Measurements from ENCODE around the gene IKZF2. TPM values are rescaled to one million over a fixed set of nuclear protein-coding genes. Genes with fewer than 3 reads are reported as not detected.

Gene IKZF2
- total and polyA plus RNA-seq, 3 donors from 2014 or later: 3.0 to 11.4 (median 9.1) TPM

- Histone ChIP-seq H3K4me3 (no peak overlapping the region), H3K36me3 (ENCODE audit: low read depth, missing control alignments) (no peaks in the 10 kb centered on the region), H3K27me3 (no peaks in the 10 kb centered on the region), H3K4me1 (no peaks in the 10 kb centered on the region), H3K9me3 (no peaks in the 10 kb centered on the region), H3K27ac (no peak overlapping the region)
- no peak for DNase-seq
- 59 to 64% methylated on average over 3 of the region's 3 CpGs for WGBS, 2 donors
- intact Hi-C loops (cut with DNase I; ENCODE audit: low total_unique reads): no loop called here
- TF ChIP-seq CTCF (IDR thresholded peaks at IDR 0.05) (no peak), POLR2A (IDR thresholded peaks at IDR 0.05) (no peak)
Measured at GRCh38 chr2:213105212-213105611, 46.2 kb downstream of the IKZF2 start.

GRCh38 chr2:213104903-213105202 lies 46.6 kb downstream of the IKZF2 start:
- no peaks in the 10 kb centered on the region for H3K4me1 ChIP-seq
- H3K27me3 ChIP-seq: no peaks in the 10 kb centered on the region
- H3K36me3 ChIP-seq (ENCODE audit: low read depth, missing control alignments): no peaks in the 10 kb centered on the region
- TF ChIP-seq POLR2A (IDR thresholded peaks at IDR 0.05) (no peak), CTCF (IDR thresholded peaks at IDR 0.05) (no peak)
- no peaks in the 10 kb centered on the region for H3K9me3 ChIP-seq
- DNase-seq: no peak
- H3K4me3 ChIP-seq: no peak overlapping the region
- intact Hi-C loops (cut with DNase I; ENCODE audit: low total_unique reads): no loop called here
- H3K27ac ChIP-seq: no peak overlapping the region

- intact Hi-C loops (cut with DNase I; ENCODE audit: low total_unique reads): no loop called here
- no peak for TF ChIP-seq CTCF (IDR thresholded peaks at IDR 0.05)
- TF ChIP-seq POLR2A (IDR thresholded peaks at IDR 0.05): no peak
- no peaks in the 10 kb centered on the region for H3K36me3 ChIP-seq (ENCODE audit: low read depth, missing control alignments)
Measured at GRCh38 chr2:213104092-213104902, 47.1 kb downstream of the IKZF2 start.

GRCh38 chr2:213101692-213102460 lies 49.5 kb downstream of the IKZF2 start:
- no peaks in the 10 kb centered on the region for H3K9me3 ChIP-seq
- no peak overlapping the region for H3K4me3 ChIP-seq
- DNase-seq: no peak
- no peak overlapping the region for H3K27ac ChIP-seq
- TF ChIP-seq CTCF (IDR thresholded peaks at IDR 0.05) (no peak), POLR2A (IDR thresholded peaks at IDR 0.05) (no peak)
- intact Hi-C loops (cut with DNase I; ENCODE audit: low total_unique reads): no loop called here
- no peaks in the 10 kb centered on the region for H3K27me3 ChIP-seq
- 88 to 92% methylated on average over 5 of the region's 5 CpGs for whole genome bisulfite sequencing, 2 donors
- no peaks in the 10 kb centered on the region for H3K36me3 ChIP-seq (ENCODE audit: low read depth, missing control alignments)
- H3K4me1 ChIP-seq: no peaks in the 10 kb centered on the region

More at GRCh38 chr2:213104092-213104902, 47.1 kb downstream of the IKZF2 start:
- Histone ChIP-seq H3K4me3 (no peak overlapping the region), H3K27me3 (no peaks in the 10 kb centered on the region), H3K4me1 (no peaks in the 10 kb centered on the region), H3K27ac (no peak overlapping the region), H3K9me3 (no peaks in the 10 kb centered on the region)
- peak; percentile 23 for DNase-seq
- 33 to 38% methylated on average over 7 of the region's 7 CpGs for WGBS, 2 donors
